Activated CD4-positive, alpha-beta T cell treated with anti-CD3 and anti-CD28 coated beads for 48 hours (primary cell): Measurements from ENCODE around the gene SLC19A3.
"Not testable (repeated sequence)": the region's sequence is repeated elsewhere in the genome, so short reads cannot be mapped to it uniquely, and the experiment has no call there.

ENCODE experiments used
- DNase-seq: peaks from one replicate; pipeline ENCODE4 v3.0.0-alpha.2; 2020

The SLC19A3 gene

DNA sequence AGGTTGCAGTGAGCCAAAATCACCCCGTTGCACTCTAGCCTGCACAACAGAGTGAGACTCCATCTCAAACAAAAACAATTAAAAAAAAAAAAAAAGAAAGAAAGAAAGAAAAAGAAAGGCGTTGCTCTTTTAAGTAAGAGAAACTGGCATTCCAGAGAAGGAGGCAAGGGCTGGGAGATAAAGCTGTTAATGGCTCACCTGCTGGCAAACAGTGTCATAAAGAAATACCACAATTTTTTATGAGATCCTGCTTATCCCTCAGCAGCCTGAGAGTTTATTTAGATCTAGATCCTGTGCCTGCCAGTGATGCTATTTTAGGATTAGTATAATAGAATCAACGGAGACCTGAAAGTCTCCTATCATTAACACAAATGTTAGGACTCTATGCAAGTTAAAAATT is 16.3 kb downstream of the SLC19A3 start:
- DNase-seq = no peak

- no peak for DNase-seq
These were observed 20.7 kb downstream of the SLC19A3 start for GRCh38 chr2:227696990-227697679.

DNA sequence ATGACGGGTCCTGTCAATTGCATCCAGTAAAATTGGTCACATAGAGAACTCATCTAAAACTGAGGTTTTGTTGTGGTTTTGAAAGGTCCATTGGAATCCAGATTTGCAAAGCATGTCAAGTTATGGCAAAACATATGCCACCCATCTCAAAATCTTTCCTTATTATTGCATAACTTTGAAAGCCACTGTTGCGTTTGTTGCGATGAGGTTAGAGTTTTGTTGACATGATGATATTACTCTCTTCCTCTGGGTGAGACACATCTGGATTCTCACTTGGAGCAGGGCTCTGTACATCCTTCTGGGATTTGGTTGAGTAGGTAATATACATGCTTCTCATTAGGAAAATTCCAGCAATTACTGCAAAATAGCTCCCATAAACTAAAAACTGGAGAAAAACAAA is 30.6 kb downstream of the SLC19A3 start:
- no peak for DNase-seq

GRCh38 chr2:227684258-227684657 is 33.6 kb downstream of the SLC19A3 start:
- DNase-seq = no peak

DNA sequence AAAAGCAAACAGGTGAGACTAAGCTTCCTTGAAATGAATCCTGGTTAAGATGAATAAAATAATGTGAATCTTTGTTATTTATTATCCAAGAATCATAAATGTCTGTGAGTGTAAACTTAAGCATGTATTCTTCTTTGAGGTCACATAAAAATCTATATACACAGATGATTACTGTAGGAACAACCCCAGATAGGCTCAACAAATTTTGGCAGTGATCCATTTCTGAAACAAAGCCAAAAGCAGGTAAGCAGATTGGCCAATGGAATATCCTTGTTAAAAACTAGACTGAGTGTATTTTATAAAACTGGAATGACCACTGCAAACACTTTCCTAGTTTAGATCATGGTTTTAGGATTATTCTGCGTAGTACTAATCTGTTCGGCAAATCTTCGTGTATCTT is 39.9 kb downstream of the SLC19A3 start:
- no peak for DNase-seq

DNA sequence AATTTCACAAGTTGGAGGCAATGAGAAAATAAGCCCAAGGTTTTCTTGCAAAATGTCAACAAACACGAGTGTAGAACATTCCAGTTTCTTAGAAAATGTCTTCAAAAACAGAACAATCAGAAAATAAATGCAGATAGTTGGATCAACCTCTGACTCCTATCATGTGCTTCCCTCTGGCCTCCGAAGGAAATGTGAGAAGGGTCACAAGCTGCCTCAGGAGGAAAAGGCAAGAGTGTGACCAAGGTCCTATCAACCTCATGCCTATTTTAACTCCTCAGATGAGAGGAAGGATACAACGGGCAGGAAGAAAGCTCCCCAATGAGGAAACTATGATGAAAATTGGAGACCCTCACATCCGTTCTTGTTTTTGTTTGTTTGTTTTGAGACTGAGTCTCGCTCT is 43.3 kb downstream of the SLC19A3 start:
- no peak for DNase-seq

DNA sequence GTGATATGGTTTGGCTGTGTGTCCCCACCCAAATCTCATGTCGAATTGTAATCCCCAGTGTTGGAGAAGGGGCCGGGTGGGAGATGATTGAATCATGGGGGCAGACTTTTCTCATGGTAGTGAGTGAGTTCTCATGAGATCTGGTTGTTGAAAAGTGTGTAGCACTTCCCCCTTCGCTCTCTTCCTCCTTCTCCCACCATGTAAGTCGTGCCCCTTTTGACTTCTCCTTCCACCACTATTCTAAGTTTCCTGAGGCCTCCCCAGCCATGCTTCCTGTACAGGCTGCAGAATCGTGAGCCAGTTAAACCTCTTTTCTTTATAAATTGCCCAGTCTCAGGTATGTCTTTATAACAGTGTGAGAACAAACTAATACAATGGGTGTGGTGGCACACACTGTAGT is 44.2 kb downstream of the SLC19A3 start:
- DNase-seq = not testable (repeated sequence)

GRCh38 chr2:227671170-227671905 is 46.5 kb downstream of the SLC19A3 start:
- no peak for DNase-seq

- DNase-seq = not testable (repeated sequence)
These were observed 51.1 kb downstream of the SLC19A3 start, which contains the start of gene SCYGR5 for GRCh38 chr2:227666631-227667170. SCYGR5 (plus strand) TSS chr2:227666804; CDS start chr2:227666804, 0 bp downstream.

GRCh38 chr2:227665189-227665940 is 52.5 kb downstream of the SLC19A3 start:
- DNase-seq = no peak

GRCh38 chr2:227661827-227662226 is 56.0 kb downstream of the SLC19A3 start:
- no peak for DNase-seq

- no peak for DNase-seq
These were observed 56.7 kb downstream of the SLC19A3 start for GRCh38 chr2:227661025-227661649.

DNA sequence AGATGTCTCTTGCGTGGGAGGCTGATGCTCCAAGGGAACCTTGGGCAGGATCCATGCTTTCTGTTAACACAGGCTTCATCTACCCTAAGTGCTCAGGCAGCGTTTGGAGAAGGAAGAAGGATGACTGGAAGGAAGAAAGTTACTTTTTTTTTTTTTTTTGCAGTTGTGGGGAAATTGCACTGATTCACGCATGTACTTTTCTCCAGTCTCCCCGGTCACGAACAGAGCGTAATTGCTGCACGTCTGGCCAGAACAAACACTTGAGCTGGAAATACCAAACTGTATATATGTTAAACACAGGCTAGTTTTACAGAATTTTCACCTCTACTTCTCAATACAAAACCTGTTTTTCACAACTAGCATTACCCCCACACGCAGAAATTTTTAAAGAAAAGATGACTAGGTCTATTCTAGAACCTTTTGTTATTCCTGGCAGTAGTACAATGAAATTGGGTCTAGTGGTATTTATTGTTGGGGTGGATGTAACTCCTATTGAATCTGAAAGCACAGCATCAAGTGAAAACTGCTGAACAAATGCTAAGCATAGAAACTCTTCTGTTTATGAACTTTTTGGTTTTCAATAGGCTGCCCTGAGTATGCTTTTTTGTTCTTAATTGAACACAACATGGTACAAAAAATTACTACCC is 60.5 kb downstream of the SLC19A3 start:
- no peak for DNase-seq

DNA sequence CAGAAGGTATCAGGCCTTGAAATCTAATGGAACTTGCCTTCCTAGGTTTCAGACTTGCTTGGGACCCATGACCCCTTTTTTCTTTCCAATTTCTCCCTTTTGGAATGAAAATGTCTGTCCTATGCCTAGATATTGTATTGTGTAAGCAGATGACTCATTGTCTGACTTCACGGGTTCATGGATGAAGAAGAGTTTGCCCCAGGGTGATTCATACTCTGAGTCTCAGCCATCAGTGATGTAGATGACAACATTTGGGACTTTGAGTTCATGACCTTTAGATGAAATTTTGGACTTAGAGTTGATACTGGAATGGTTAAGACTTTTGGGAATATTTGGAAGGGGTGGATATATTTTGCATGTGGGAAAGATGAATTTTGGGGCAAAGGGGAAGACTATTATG is 62.4 kb downstream of the SLC19A3 start:
- DNase-seq = no peak

DNA sequence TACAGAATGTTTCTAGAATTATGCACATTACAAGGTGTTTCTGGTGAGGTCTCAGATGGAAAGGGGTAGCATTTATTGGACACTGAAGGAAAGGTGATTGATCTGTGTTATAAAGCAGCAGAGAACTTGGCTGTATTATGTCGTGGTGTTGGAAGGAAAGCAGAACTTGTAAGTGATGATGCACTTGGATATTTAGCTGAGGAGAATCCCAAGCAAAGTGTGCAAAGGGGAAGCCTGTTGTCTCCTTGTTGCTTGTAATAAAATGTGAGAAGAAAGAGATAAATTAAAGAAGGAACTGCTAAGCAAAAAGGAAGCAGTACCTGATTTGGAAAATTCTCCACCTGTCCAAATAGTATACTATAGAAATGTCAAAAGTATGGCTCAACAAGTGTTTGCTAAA is 63.4 kb downstream of the SLC19A3 start:
- DNase-seq = no peak

- no peak for DNase-seq
These were observed 64.4 kb downstream of the SLC19A3 start for GRCh38 chr2:227653419-227653818.

DNA sequence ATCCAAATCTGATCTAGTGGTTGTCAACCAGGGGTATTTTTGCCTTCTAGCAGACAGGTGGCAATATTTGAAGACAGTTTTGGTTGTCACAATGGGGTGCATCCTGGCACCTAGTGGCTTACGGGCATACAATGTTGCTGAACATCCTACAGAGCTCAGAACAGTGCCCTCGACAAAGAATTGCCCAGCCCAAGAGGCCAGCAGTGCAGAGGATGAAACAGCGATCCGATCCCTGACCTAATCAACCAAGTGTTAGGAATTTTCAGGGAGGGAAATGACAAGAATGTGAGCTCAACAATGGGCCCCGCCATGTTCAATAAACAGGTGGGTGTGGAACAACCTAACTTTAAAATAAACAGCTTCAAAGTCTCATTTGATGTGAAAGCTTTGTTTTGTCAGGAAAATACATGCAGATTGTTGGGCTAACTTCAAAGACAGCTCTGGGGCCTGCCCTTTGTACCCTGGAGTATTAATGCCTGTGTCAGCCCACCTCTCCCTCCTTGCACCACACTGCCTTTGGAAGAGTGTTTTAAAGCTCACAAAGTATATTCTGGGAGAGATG is 73.8 kb downstream of the SLC19A3 start:
- DNase-seq = no peak

GRCh38 chr2:227642656-227643055 is 75.2 kb downstream of the SLC19A3 start:
- no peak for DNase-seq

GRCh38 chr2:227634201-227634600 is 83.6 kb downstream of the SLC19A3 start:
- no peak for DNase-seq
